Rectal smooth muscle tissue (tissue), 1 donor: Measurements from ENCODE around the gene FSTL3.
"Not testable (repeated sequence)": the region's sequence is repeated elsewhere in the genome, so short reads cannot be mapped to it uniquely, and the experiment has no call there.

Source experiments
- H3K27ac ChIP-seq: one replicate; pipeline ENCODE4 v1.7.0; 2013; ENCODE audit warnings: low read depth, low read length, inconsistent platforms
- H3K27me3 ChIP-seq: one replicate; pipeline ENCODE4 v1.7.0; 2013; ENCODE audit warnings: low read length; ENCODE audit not compliant: control insufficient read depth, insufficient read depth
- H3K36me3 ChIP-seq: one replicate; pipeline ENCODE4 v1.7.0; 2013; ENCODE audit warnings: low read length; ENCODE audit not compliant: control insufficient read depth, insufficient read depth
- H3K4me1 ChIP-seq: one replicate; pipeline ENCODE4 v1.7.0; 2013; ENCODE audit warnings: low read length; ENCODE audit not compliant: control insufficient read depth, insufficient read depth
- H3K4me3 ChIP-seq: one replicate; pipeline ENCODE4 v1.7.0; 2013; ENCODE audit warnings: low read length
- H3K9ac ChIP-seq: one replicate; pipeline ENCODE4 v1.7.0; 2013; ENCODE audit warnings: low read length

FSTL3 gene

DNA sequence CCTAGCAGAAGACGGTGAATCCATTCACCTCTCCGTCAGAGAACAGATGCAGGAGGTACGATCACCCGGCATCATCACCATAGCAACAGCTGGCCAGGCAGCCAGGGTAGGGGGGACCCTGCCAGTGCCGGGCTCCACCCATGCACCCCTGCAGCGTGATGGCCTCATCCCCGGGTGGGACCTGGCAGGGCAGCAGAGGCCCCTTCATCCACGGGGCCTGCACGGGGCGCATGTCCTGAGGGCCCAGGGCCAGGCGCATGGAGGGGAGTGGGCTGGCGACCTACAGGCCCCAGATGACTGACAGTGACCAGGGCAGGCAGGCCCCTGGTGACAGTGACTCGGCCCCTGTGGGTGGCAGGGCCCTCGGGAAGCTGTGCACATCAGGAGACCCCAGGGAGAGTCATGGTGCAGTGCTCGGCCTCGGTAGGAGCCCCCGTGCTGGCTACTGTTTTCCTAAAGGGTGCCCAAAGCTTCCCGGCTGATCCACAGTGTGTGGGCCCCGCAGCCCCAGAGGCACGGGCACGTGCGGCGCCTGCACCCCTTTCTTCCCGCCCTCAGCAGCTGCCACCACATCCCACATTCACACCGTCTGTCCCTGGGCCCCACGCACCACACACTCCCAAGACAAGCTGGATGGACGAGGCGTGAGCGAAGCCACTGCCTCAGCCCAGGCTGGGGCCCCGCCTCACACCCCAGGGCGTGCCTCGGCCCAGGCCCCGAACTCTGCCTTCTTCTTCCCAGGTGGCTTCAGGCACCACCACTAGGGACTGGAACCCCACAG, 17.9 kb upstream of the FSTL3 start:
- Histone ChIP-seq H3K9ac (no peak overlapping the region), H3K27ac (no peak overlapping the region), H3K4me1 (peaks cover 5% of the 10 kb centered on the region), H3K27me3 (no peaks in the 10 kb centered on the region), H3K36me3 (peaks cover 6% of the 10 kb centered on the region), H3K4me3 (no peak overlapping the region)

DNA sequence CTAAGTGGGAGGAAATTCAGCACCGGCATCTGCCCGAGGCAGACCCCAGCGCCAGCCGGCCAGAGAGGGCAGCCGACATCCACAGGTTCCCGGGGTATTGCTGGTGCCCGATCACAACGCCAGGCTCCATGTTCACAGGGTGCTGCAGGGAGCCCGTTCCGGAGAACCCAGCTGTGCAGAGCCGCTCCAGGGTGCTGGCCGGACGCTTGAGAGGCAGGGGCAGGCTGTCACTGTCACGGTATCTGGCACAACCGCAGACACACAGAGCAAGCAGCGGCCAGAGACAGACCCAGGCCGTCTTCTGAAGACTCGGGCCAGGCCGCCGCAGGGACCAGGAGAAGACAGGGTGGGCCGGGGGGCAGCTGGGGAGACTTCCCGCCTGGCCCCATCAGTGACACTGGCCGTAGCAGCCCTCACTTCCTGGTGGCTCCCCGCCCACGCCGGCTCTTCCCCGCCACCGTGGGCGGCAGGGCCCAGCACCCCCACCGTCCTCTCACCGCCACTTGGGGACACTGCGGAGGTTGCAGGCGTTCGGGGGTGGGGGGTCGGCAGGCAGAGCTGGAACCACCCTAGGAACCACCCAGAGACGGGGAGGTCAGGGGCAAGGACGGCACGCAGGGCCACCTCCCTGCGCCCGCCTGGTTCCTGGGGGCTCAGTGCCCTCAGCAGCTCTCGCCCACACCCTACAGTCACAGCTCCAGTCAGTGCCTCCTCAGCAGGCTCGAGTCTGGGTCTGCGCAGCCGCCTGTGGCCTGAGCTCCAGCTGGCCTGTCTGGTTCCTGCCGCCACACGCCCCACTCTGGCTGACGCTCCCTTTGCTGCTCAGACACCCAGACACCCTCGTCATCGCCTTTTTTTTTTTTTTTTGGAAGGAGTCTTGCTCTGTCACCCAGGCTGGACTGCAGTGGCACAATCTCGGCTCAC, 17.0 kb upstream of the FSTL3 start:
- Histone ChIP-seq H3K36me3 (no peaks in the 10 kb centered on the region), H3K4me1 (peaks cover 10% of the 10 kb centered on the region), H3K9ac (no peak overlapping the region), H3K4me3 (no peak overlapping the region), H3K27ac (no peak overlapping the region), H3K27me3 (no peaks in the 10 kb centered on the region)

DNA sequence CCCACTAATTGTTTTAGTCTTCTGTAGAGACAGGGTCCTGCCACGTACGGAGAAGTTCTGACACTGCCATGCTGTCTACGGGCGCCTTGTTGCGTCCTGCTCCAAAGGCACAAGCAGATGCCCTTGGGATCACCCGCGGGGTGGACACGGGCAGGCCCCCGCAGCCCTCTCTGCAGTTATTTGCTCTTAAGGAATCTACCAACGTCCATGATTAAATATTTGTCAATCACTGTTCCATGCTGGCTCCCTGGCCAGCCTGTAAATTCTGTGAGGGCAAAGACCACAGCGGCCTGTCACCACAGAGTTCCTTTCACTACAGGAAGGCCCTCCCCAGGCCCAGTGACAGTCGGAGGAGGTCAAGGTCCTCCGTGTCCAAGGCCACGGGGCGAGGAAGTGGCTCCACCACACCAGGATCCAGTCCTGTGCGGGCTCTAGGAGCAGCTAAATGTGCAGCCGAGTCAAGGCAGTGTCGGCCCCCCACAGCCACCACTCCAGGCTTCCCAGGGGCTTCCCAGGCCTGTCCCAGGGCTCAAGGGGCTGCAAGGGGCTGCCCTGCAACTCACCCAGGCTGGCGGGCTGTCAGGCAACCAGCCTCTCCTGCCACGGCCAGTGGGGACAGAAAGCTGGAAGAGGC, 15.3 kb upstream of the FSTL3 start:
- Histone ChIP-seq H3K27me3 (no peaks in the 10 kb centered on the region), H3K9ac (no peak overlapping the region), H3K4me3 (peak overlapping the region; percentile 54), H3K36me3 (no peaks in the 10 kb centered on the region), H3K27ac (peak overlapping the region; percentile 3), H3K4me1 (peaks cover 10% of the 10 kb centered on the region)

DNA sequence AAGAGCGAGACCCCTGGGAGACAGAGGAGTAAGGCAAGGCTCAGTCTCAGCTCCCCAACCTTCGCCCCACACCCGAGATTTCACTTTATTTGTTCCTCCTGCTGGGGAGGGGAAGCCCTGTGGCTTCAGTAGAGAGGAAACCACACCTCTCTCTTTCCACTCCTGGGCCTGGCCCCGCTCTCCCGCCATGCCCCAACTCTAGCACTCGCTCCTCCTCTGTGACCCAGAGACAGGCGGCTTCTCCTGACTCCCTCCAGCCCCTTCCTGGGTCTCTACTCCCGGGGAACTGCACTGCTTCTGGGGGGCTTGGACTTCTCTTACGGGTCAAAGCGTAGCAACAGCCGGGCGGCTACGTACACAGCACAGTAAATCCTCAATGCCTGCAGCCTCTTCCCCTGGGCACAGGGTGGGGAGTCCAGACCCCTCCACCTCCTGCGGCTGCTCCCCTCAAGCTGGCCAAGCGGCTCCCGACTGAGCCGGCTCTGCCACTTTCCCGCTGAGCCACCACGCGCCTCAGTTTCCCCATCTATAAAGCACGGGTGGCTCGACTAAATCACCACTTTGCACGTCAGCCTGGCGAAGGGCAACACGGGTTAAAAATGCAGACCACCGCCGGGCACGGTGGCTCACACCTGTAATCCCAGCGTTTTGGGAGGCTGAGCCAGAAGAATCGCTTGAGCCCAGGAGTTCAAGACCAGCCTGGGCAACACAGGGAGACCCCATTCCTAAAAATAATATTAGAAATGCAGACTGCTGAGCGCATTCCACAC, 14.6 kb upstream of the FSTL3 start:
- peak overlapping the region; percentile 54 for H3K4me3 ChIP-seq
- peak overlapping the region; percentile 21 for H3K9ac ChIP-seq
- peaks cover 10% of the 10 kb centered on the region for H3K4me1 ChIP-seq
- no peaks in the 10 kb centered on the region for H3K36me3 ChIP-seq
- H3K27me3 ChIP-seq: no peaks in the 10 kb centered on the region
- peak overlapping the region; percentile 3 for H3K27ac ChIP-seq

DNA sequence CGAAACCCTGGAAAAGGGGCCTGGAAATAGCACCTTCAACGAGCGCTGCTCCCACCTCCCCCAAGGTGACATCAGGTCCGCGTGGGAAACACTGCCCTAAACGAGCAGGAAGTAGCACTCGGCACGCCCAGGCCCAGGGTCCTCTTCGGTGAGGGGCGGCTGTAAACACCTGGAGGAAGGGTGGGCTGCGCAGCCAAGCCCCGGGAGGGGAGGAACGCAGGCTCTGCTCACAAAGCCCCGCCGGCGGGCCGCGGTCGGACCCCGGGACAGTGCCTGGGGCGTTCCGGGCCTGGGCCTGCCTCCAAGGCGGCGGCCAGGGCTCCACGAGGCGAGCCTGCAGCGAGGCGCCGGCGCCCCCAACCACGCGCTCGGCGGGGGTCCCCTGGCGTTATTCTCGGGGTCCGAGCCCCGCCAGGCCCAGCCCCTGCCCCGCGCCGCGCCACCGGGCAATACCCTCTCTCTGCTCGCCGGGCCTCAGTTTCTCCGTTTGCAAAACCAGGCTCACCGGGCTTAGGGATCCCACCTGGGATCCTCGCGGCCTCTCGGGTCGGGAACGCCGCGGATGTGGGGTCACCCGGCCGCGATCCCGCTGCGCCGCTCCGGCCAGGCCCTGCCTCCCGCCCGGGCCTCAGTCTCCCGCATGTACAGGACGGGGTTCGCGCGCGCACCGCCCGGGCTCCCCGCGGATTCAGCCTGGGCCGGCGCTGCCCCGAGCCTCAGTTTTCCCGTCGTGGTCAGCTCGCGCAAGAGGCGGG, 13.8 kb upstream of the FSTL3 start:
- Histone ChIP-seq H3K4me1 (peaks cover 10% of the 10 kb centered on the region), H3K36me3 (no peaks in the 10 kb centered on the region), H3K27me3 (no peaks in the 10 kb centered on the region), H3K27ac (peak overlapping the region; percentile 67), H3K9ac (peak overlapping the region; percentile 21), H3K4me3 (peak overlapping the region; percentile 54)

DNA sequence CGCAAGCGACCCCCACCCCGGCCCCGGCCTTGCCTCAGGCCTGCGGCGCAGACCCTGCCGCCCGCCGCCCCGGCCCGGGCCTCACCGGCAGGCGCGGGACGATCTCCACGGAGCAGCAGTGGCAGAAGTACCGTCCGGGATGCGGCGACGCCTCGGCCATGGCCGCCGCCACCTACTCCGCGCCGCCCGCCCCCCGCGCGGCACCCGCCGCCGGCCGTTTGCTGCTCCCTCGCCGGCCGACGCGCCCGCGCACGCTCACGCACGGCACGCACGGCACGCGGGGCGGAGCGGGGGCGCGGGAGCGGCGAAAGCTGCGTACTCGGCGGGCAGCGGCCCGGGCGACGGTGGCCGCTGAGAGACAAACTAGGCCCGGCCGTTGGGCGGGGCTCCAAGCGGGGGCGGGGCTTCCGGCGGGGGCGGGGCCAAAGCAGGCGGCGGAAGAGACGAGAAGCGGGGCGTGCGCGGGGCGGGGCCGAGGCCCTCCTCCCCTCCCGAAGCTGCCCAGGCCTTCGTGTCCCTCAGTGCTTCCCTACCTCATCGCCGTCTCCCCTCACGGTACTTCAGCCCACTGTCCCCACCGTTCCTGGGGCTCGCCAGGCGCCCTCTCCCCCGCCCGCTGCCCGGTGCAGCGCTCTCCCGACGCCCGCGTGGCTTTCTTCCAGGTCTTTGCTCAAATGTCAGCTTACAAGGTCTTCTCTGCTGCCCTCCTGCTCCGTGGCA, 13.1 kb upstream of the FSTL3 start, which contains the start of gene RNF126:
TSS of gene RNF126 (minus strand) at position 253 of the 720 bp plus-strand sequence. CDS start at position 160, 93 bp downstream.
- H3K9ac ChIP-seq: peak within 1 kb of the TSS; percentile 74
- peaks cover 10% of the 10 kb centered on the region for H3K4me1 ChIP-seq
- H3K36me3 ChIP-seq: no peaks in the 10 kb centered on the region
- no peaks in the 10 kb centered on the region for H3K27me3 ChIP-seq
- H3K27ac ChIP-seq: peak within 1 kb of the TSS; percentile 91
- peak within 1 kb of the TSS; percentile 82 for H3K4me3 ChIP-seq

DNA sequence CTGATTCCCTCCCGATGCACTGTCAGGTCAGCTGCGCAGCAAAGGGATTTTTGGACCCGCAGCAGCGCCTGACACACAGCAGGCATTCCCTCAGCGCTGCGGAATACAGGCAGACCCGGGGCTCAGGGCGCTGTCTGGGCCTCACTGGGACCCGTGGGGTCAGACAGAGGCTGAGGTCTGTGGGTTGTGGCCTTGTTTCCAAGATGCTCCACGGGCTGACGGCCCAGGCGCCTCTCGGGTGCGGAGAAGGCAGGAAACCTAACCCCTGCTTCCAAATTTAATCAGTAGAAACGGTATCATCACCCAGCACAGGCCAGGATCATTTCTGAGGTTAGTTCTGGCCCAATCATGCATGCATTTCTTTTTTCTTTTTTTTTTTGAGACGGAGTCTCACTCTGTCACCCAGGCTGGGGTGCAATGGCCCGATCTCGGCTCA, 12.5 kb upstream of the FSTL3 start:
- H3K9ac ChIP-seq: peak overlapping the region; percentile 74
- H3K27me3 ChIP-seq: no peaks in the 10 kb centered on the region
- peak overlapping the region; percentile 91 for H3K27ac ChIP-seq
- peak overlapping the region; percentile 82 for H3K4me3 ChIP-seq
- H3K4me1 ChIP-seq: peaks cover 10% of the 10 kb centered on the region
- H3K36me3 ChIP-seq: no peaks in the 10 kb centered on the region

DNA sequence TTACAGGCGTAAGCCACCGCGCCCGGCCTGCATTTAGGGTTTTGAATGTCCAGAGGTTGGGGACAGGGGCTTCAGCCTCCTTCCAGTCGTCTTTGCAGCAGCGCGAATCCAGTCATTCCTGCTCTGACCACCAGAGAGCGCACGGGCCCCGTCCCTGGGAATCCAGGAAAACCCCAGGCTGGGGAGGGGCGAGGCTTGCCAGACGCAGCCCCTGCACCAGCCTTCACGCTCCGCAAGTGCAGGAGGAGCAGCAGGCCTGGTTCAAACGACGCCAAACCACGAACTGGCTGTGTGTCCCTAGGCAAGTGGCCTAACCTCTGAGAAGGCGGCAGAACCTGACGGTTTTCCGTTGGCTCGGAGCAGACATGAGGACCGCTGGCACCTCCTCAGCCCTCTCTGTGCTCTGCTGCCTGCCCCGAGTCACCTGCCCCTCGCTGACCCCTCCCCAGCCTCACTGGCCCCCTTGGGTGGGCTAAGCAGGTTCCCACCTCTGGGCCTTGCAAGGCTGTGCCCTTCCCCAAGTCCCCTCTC, 11.2 kb upstream of the FSTL3 start:
- no peak overlapping the region for H3K9ac ChIP-seq
- peak overlapping the region; percentile 54 for H3K4me3 ChIP-seq
- H3K27ac ChIP-seq: no peak overlapping the region

DNA sequence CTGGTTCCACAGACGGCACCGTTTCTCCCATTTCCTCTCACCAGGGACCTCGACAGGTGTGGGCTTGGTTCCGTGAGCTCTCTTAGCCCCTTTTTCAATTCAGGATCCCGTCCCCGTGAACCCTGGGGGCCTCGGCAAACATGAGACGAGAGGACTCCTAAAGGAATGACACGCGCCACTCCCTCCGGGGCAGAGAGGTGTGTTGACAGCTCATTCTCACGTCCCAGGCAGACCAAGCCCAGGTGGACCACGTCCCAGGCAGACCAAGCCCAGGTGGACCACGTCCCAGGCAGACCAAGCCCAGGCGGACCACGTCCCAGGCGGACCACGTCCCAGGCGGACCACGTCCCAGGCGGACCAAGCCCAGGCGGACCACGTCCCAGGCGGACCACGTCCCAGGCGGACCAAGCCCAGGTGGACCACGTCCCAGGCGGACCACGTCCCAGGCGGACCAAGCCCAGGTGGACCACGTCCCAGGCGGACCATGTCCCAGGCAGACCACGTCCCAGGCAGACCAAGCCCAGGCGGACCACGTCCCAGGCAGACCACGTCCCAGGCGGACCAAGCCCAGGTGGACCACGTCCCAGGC, 9.1 kb upstream of the FSTL3 start:
- H3K27ac ChIP-seq: not testable (repeated sequence)

More for the DNA sequence above, 11.2 kb upstream of the FSTL3 start:
- peaks cover 10% of the 10 kb centered on the region for H3K4me1 ChIP-seq
- no peaks in the 10 kb centered on the region for H3K36me3 ChIP-seq
- no peaks in the 10 kb centered on the region for H3K27me3 ChIP-seq

DNA sequence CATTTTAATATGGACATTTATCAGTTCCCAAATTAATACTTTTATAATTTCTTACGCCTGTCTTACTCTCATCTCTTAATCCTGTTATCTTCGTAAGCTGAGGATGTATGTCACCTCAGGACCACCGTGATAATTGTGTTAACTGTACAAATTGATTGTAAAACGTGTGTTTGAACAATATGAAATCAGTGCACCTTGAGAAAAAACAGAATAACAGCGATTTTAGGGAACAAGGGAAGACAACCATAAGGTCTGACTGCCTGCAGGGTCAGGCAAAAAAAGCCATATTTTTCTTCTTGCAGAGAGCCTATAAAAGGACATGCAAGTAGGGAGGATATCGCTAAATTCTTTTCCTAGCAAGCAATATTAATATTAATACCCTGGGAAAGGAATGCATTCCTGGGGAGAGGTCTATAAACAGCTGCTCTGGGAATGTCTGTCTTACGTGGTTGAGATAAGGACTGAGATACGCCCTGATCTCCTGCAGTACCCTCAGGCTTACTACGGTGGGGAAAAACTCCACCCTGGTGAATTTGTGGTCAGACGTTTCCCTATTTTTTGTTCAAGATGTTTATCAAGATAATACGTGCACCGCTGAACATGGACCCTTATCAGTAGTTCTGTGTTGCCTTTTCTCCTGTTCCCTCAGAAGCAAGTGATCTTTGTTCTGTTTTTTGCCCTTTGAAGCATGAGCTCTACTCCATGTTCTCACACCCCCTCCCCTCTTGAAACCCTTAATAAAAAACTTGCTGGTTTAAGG, 7.3 kb upstream of the FSTL3 start:
- not testable (repeated sequence) for H3K4me1 ChIP-seq, H3K4me3 ChIP-seq, H3K27ac ChIP-seq, H3K9ac ChIP-seq, H3K27me3 ChIP-seq, H3K36me3 ChIP-seq

More for the DNA sequence above, 9.1 kb upstream of the FSTL3 start:
- not testable (repeated sequence) for H3K4me3 ChIP-seq, H3K36me3 ChIP-seq, H3K27me3 ChIP-seq, H3K9ac ChIP-seq, H3K4me1 ChIP-seq
